Endothelial cell of umbilical vein (primary cell): ENCODE data around the gene RSPRY1. TPM values are rescaled to one million over a fixed set of nuclear protein-coding genes. Genes with fewer than 3 reads are reported as not detected.

ENCODE experiments used
- BruUV-seq: library from RNA; stranded (reverse); fragments of 400-500 nt; replicated peaks from 2 replicates; lab custom pipeline; 2021; lab: Mats Ljungman, UMichigan
- CTCF ChIA-PET: fragments of 300-600, 350-600 bp; sonication (Branson Sonifier 250); formaldehyde crosslinking; loops from one replicate; lab custom pipeline; 2021; ENCODE audit warnings: antibody characterized with exemption, inconsistent platforms; lab: Charles Lee
- POLR2A ChIA-PET: fragments of 300-600, 350-600 bp; sonication (Branson Sonifier 250); formaldehyde crosslinking; loops from one replicate; lab custom pipeline; 2021; ENCODE audit warnings: antibody characterized with exemption, inconsistent platforms; lab: Charles Lee
- DNase-seq: peaks from one replicate; pipeline ENCODE4 v3.0.0-alpha.2; 2011; ENCODE audit warnings: low read depth, low spot score
- FAIRE-seq: peaks from 2 replicates; lab custom pipeline; 2011; peaks lifted over from hg19 to GRCh38; lab: Jason Lieb, UNC
- H2AFZ ChIP-seq: 2 replicates; pipeline ENCODE4 v1.6.0; 2012; ENCODE audit warnings: low read depth, low read length, control low read depth, inconsistent platforms
- H3K27ac ChIP-seq: 2 replicates; pipeline ENCODE4 v1.5.1; 2011; ENCODE audit warnings: low read depth, mild to moderate bottlenecking, control low read depth, low read length, moderate library complexity; ENCODE audit not compliant: insufficient read depth
- H3K27me3 ChIP-seq, 2 experiments: 2 replicates each; pipeline versions ENCODE4 v1.6.0 to v1.6.1; 2011; ENCODE audit warnings: low read length in 2 of 2, mixed read lengths in 1 of 2; ENCODE audit not compliant: control insufficient read depth in 2 of 2, insufficient read depth in 2 of 2
- H3K36me3 ChIP-seq, 2 experiments: 2 replicates in 1 of 2; 3 replicates in 1 of 2; pipeline ENCODE4 v1.5.1; 2011; ENCODE audit warnings: low read length in 2 of 2, mild to moderate bottlenecking in 1 of 2, moderate library complexity in 1 of 2; ENCODE audit not compliant: control insufficient read depth in 2 of 2, insufficient read depth in 2 of 2; ENCODE audit errors: extremely low read depth in 1 of 2
- H3K4me1 ChIP-seq: 3 replicates; pipeline ENCODE4 v1.5.1; 2011; ENCODE audit warnings: mild to moderate bottlenecking, low read length; ENCODE audit not compliant: control insufficient read depth, insufficient read depth; ENCODE audit errors: extremely low read depth
- H3K4me2 ChIP-seq: 2 replicates; pipeline ENCODE4 v1.6.1; 2011; ENCODE audit warnings: low read length, control low read depth, mixed read lengths; ENCODE audit not compliant: insufficient read depth
- H3K4me3 ChIP-seq, 3 experiments: fragments of 200-600 bp in 1 of 3; sonication (generic), shearing (Covaris generic) in 1 of 3; replicated peaks in 1 of 3; 2 replicates each; pipeline ENCODE4 v1.5.1; 2011 to 2016; ENCODE audit warnings: control low read depth in 3 of 3, low read length in 3 of 3, mild to moderate bottlenecking in 2 of 3, inconsistent platforms in 1 of 3, low read depth in 1 of 3, moderate library complexity in 1 of 3; ENCODE audit not compliant: insufficient read depth in 1 of 3
- H3K79me2 ChIP-seq: 2 replicates; pipeline ENCODE4 v1.6.0; 2012; ENCODE audit warnings: low read length, inconsistent platforms; ENCODE audit not compliant: control insufficient read depth, insufficient read depth
- H3K9ac ChIP-seq: replicated peaks from 2 replicates; pipeline ENCODE3; 2011; ENCODE audit warnings: low read length, control low read depth; ENCODE audit not compliant: insufficient read depth; ENCODE audit errors: extremely low read depth
- H3K9me1 ChIP-seq: replicated peaks from 3 replicates; pipeline ENCODE4 v1.6.0; 2011; ENCODE audit warnings: mild to moderate bottlenecking, low read length; ENCODE audit not compliant: control insufficient read depth, insufficient read depth; ENCODE audit errors: extremely low read depth
- H3K9me3 ChIP-seq: replicated peaks from 2 replicates; pipeline ENCODE4 v1.5.1; 2012; ENCODE audit warnings: low read length, inconsistent platforms; ENCODE audit not compliant: control insufficient read depth, insufficient read depth
- H4K20me1 ChIP-seq: replicated peaks from 2 replicates; pipeline ENCODE3; 2011; ENCODE audit warnings: mild to moderate bottlenecking, low read length; ENCODE audit not compliant: control insufficient read depth, insufficient read depth; ENCODE audit errors: extremely low read depth
- EZH2 ChIP-seq: IDR thresholded peaks from 2 replicates; pipeline ENCODE4 v1.6.1; 2012; ENCODE audit warnings: borderline replicate concordance, low read depth, mild to moderate bottlenecking, moderate library complexity, low read length, inconsistent platforms; ENCODE audit not compliant: severe bottlenecking
- JUN ChIP-seq: IDR thresholded peaks from 2 replicates; pipeline ENCODE4 v1.6.1; 2011; ENCODE audit warnings: borderline replicate concordance, low read depth; ENCODE audit not compliant: insufficient read length, insufficient read depth
- MAX ChIP-seq: IDR thresholded peaks from 2 replicates; pipeline ENCODE4 v1.6.1; 2011; ENCODE audit not compliant: insufficient read depth, insufficient read length
- dilution Hi-C: fragments of 300-500 bp; cut with MboI; formaldehyde crosslinking; loops from one replicate; pipeline ENCODE4 v1.15.0; 2019; ENCODE audit warnings: low sequenced_read_pairs; ENCODE audit not compliant: extremely low pct_ligation_motif_present
- intact Hi-C: fragments of 100-400 bp; cut with micrococcal nuclease; formaldehyde crosslinking; loops from one replicate; pipeline ENCODE4 v1.10.0; 2022
- polyA plus RNA-seq, 4 experiments: library from polyadenylated mRNA; depleted of rRNA in 3 of 4; stranded (reverse) in 3 of 4; unstranded in 1 of 4; fragments of >200 nt; gene quantifications; 2 replicates each; pipeline versions ENCODE4 v1.2.1 to v1.2.3, GENCODE V29; 2011 to 2012; ENCODE audit warnings: missing spikeins in 1 of 4
- total RNA-seq: library from RNA; stranded (reverse); gene quantifications from 2 replicates; pipeline ENCODE4 v1.2.3, GENCODE V29; 2021
- TF ChIP-seq, protein P1 (sequence below), 2 donors: IDR thresholded peaks; 1 replicate in 1 of 2; 2 replicates in 1 of 2; pipeline ENCODE4 v1.5.1; 2011; ENCODE audit warnings: low read length in 2 of 2, mild to moderate bottlenecking in 2 of 2, moderate library complexity in 2 of 2, control low read depth in 1 of 2, inconsistent platforms in 1 of 2, low read depth in 1 of 2; ENCODE audit not compliant: insufficient read depth in 1 of 2; ENCODE audit errors: extremely low read depth in 1 of 2

Gene RSPRY1
- total and polyA plus RNA-seq, 2 donors (not counting 3 experiments of a cell fraction or from before 2014, with no cell fraction given), result 28.5 to 55.1 TPM

GRCh38 chr16:57252148-57252721 lies 66.1 kb downstream of the RSPRY1 start:
- dilution Hi-C loops, result no loop called here
- peaks cover 21 to 23% of the 10 kb centered on the region in 2 experiments for H3K36me3 ChIP-seq
- TF ChIP-seq JUN (no peak), EZH2 (no peak)
- no peak overlapping the region for H3K9ac ChIP-seq
- peaks cover 6% of the 10 kb centered on the region for H3K4me1 ChIP-seq
- CTCF ChIA-PET, result interaction anchor here (0.5 kb wide), 1 partner anchor 30 kb away, joined by 3 read pairs; no protein-coding TSS in a partner anchor
- DNase-seq (no peak), FAIRE-seq (no peak)
- H4K20me1 ChIP-seq, result no peaks in the 10 kb centered on the region
- intact Hi-C loops, result no loop called here
- no peak overlapping the region for H3K4me2 ChIP-seq
- BruUV-seq, result TSS peak; percentile 21
- H3K79me2 ChIP-seq, result no peaks in the 10 kb centered on the region
- no peaks in the 10 kb centered on the region for H3K9me3 ChIP-seq
- no peak overlapping the region for H3K4me3 ChIP-seq
- no peaks in the 10 kb centered on the region for H3K27me3 ChIP-seq
- POLR2A ChIA-PET, result no interaction called here
- no peak overlapping the region for H3K27ac ChIP-seq
- H2AFZ ChIP-seq, result no peak overlapping the region
- no peaks in the 10 kb centered on the region for H3K9me1 ChIP-seq

DNA sequence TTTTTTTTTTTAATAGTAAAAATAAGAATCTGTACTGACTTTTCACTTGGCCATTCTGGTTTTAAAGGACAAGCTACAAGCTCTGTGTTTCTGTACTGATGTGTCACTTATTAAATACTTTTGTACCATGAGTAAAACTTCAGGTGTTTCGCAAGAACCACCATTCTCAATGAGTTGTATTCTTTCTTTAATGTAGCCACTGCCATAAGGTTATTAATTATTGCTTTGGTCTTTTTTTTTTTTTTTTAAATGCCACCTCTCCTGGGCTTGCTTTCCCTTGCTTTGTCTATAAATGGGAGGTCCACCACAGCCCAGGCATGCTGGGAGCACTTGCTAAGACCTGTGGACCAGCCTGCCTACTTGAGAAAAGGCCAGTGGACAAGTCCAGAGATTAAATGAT lies 67.3 kb downstream of the RSPRY1 start:
- intact Hi-C loops, result no loop called here
- no peaks in the 10 kb centered on the region for H3K9me3 ChIP-seq
- H3K4me2 ChIP-seq, result no peak overlapping the region
- peaks cover 18 to 23% of the 10 kb centered on the region in 2 experiments for H3K36me3 ChIP-seq
- TF ChIP-seq, protein P1, sequence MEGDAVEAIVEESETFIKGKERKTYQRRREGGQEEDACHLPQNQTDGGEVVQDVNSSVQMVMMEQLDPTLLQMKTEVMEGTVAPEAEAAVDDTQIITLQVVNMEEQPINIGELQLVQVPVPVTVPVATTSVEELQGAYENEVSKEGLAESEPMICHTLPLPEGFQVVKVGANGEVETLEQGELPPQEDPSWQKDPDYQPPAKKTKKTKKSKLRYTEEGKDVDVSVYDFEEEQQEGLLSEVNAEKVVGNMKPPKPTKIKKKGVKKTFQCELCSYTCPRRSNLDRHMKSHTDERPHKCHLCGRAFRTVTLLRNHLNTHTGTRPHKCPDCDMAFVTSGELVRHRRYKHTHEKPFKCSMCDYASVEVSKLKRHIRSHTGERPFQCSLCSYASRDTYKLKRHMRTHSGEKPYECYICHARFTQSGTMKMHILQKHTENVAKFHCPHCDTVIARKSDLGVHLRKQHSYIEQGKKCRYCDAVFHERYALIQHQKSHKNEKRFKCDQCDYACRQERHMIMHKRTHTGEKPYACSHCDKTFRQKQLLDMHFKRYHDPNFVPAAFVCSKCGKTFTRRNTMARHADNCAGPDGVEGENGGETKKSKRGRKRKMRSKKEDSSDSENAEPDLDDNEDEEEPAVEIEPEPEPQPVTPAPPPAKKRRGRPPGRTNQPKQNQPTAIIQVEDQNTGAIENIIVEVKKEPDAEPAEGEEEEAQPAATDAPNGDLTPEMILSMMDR (IDR thresholded peaks at IDR 0.05; ENCODE audit: extremely low read depth in 1 of 2, insufficient read depth in 1 of 2, low read depth in 1 of 2, low read length in 2 of 2), result no peak
- no peak for TF ChIP-seq MAX
- no peaks in the 10 kb centered on the region for H3K27me3 ChIP-seq
- no peaks in the 10 kb centered on the region for H3K9me1 ChIP-seq
- dilution Hi-C loops, result no loop called here
- ChIA-PET CTCF (no interaction called here), POLR2A (no interaction called here)
- H3K9ac ChIP-seq, result no peak overlapping the region
- H2AFZ ChIP-seq, result no peak overlapping the region
- FAIRE-seq (no peak), DNase-seq (no peak)
- H3K4me1 ChIP-seq, result peaks cover 6% of the 10 kb centered on the region
- H3K79me2 ChIP-seq, result no peaks in the 10 kb centered on the region
- no peaks in the 10 kb centered on the region for H4K20me1 ChIP-seq
- H3K27ac ChIP-seq, result no peak overlapping the region
- no peak overlapping the region for H3K4me3 ChIP-seq
- no TSS peak for BruUV-seq
